ENCODE results near the gene NEO1.

NEO1 gene

GRCh38 chr15:73247331-73247730 is 195.1 kb downstream of the NEO1 start:
- no peak for DNase-seq (ENCODE audit: low read depth in 1 of 2, low spot score in 1 of 2)

GRCh38 chr15:73249499-73249898 is 197.2 kb downstream of the NEO1 start:
- no peak for DNase-seq (ENCODE audit: low read depth in 1 of 2, low spot score in 1 of 2)

DNA sequence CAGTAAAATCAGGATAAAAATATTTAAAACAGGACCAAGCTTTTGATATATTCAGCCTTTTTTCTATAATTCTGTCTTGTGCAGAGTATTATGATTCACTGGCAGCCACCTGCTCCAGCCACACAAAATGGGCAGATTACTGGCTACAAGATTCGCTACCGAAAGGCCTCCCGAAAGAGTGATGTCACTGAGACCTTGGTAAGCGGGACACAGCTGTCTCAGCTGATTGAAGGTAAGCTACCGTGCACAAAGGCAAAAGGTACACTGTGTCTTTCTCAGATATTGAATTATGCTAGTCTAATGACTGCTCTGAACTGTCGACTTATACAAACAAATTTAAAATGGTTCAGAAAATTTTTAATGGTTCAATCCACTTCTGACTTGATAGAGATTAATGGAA is 202.3 kb downstream of the NEO1 start:
- no peak for DNase-seq (ENCODE audit: low read depth in 1 of 2, low spot score in 1 of 2)

DNA sequence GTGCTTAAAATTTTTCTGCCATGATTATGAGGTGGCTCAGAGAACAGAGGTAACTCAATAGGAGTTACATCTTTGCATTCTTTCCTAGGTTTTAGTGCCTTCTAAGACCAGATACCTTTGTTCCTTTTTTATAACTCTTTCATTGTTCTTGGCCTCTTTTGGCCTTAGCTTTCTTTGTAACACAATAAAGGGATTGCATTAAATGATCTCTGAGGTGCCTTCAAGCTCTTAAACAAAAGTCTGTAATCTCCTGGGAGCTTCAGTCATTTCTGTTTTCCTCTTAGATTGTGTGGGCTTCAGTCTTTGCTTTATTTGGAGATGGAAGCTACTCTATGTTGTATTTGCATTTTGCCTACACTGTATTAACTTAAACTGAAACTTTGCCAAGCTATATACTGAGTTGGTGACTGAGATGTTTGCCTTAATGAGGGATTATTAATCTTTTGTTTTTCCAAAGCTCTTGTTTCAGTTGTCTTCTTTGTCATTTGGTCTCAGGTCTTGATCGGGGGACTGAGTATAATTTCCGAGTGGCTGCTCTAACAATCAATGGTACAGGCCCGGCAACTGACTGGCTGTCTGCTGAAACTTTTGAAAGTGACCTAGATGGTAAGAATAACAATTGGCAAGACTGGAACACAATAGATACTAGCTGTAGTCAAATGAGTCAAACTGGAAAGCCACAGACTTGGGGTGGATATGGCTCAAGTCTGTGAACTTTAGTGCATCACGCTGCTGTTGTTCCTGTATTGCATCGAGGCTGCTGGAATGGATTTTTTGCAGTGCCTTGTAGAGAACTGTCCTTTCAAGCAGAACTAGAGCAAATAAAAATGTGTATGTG is 206.2 kb downstream of the NEO1 start:
- DNase-seq (ENCODE audit: low read depth in 1 of 2, low spot score in 1 of 2): no peak

GRCh38 chr15:73264881-73265280 is 212.6 kb downstream of the NEO1 start:
- no peak for DNase-seq (ENCODE audit: low read depth in 1 of 2, low spot score in 1 of 2)

DNA sequence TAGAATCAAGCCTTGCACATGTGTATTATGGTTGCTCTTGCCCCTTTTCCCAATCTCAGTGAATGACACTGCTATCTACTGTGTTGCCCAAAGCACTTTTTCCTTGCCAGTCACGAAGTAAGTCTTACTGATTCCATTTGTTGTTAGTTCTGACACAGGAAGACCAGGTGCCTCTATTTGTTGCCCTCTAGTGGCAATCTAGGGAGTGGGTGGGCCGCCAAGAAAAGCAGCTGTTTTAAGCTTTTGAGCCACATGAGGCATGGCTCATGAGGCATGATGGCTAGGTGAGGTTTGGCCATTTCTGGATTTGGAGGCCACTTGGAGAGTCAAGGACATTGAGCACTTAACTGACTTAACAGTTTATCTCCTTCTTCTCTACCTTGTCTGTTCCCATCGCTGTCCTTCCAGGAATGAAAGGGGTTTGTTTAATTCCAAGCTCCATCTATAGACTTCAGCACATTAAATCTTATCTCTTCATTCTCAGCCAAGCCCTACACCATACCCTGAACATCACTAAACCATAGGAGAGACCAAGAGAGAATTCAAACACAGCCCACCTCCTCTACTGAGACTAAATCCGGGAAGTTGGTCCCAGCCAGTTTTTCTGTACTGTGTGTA is 213.4 kb downstream of the NEO1 start:
- peak; percentile 2 to 13 for DNase-seq (ENCODE audit: low read depth in 1 of 2, low spot score in 1 of 2)

GRCh38 chr15:73268457-73268856 is 216.2 kb downstream of the NEO1 start:
- DNase-seq (ENCODE audit: low read depth in 1 of 2, low spot score in 1 of 2): no peak

DNA sequence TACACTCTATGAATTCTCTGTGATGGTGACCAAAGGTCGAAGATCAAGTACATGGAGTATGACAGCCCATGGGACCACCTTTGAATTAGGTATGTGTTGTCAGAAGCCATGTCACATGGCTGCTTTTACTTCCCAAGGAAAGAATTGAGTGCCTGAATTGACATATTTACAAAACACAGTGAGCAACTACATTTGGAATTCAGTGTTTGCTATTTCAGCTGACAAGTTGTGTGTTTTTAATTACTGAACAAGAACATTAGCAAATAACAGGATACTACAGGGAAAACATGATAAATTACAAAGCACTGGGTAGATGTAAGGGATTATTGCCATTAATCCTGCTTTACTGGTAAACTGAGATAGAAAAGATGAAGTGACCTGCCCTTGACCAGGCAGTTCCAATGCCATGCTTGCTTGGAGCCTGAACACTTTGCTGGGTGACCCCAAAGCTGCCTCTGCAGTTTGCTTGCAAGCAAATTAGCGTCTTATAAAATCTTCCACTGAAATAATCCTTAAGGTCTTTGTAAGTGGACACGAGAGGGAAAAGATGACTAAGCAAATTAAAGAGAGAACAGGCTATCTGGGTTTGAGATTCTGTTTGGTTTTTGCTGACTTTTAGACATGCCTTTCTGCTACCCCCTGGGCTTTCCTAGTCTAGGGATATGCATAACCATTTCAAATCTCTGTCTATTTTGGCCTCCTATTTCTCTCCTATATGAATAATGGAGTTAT is 218.3 kb downstream of the NEO1 start:
- no peak for DNase-seq (ENCODE audit: low read depth in 1 of 2, low spot score in 1 of 2)

GRCh38 chr15:73273181-73274002 is 221.1 kb downstream of the NEO1 start:
- peak in 1 of 2 donors; percentile 0 for DNase-seq (ENCODE audit: low read depth in 1 of 2, low spot score in 1 of 2)

GRCh38 chr15:73275862-73276261 is 223.6 kb downstream of the NEO1 start:
- no peak for DNase-seq (ENCODE audit: low read depth in 1 of 2, low spot score in 1 of 2)

GRCh38 chr15:73282567-73283365 is 230.5 kb downstream of the NEO1 start:
- DNase-seq (ENCODE audit: low read depth in 1 of 2, low spot score in 1 of 2): no peak

DNA sequence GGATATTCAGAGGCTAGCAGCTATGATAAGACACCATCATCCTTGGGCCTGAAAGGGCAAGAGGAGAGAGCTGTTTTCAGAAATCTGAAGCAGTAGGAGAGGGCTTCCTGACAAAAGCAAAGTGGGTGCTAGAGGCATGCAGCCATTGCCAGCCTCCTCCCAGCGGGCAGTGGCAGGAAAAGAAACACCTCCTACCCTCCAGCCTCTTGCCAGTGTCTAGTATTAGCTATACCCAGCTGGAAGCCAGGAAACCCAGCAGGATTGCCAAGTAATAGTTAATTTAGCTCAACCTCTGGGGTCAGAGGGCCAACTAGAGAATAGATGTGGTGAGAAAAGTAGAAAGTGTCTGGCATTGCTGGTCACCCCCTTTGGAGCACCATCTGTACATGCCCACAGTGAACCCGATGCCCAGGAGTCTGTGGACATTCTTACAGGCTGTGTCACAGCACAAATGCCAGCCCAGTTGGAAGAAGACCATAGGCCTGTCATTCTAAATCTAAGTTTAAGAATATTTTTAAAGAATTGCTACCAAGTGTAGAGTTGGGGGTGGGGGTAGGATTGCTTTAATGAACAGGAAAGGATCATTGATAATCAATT is 231.2 kb downstream of the NEO1 start:
- no peak for DNase-seq (ENCODE audit: low read depth in 1 of 2, low spot score in 1 of 2)

DNA sequence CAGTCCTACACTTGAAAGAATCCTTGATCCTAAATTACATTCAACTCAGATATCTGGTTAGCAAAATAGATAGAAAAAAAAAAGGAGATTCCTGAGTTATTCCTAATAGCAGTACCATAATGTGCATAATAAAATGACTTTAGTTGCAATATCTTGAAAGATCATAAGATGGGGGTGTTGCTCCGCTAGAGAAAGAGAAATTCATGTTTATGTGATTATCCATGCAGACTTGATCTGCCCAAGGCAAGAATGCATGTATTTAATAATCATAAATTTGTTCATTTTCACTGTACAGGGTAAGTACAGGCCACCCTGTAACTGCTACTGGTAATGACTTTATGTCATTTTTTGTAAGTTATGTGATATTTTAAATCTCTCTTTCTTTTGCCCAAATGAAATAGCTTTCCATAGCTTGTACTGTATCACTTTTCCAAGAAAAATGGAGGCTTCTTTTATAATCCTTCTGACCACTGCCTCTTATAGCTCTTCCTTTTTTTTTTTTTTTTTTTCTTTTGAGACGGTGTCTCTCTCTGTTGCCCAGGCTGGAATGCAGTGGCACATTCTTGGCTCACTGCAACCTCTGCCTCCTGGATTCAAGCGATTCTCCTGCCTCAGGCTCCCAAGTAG is 231.9 kb downstream of the NEO1 start:
- DNase-seq (ENCODE audit: low read depth in 1 of 2, low spot score in 1 of 2): no peak

GRCh38 chr15:73286311-73286710 is 234.0 kb downstream of the NEO1 start:
- no peak for DNase-seq (ENCODE audit: low read depth in 1 of 2, low spot score in 1 of 2)

GRCh38 chr15:73287019-73287418 is 234.8 kb downstream of the NEO1 start:
- DNase-seq (ENCODE audit: low read depth in 1 of 2, low spot score in 1 of 2): no peak

DNA sequence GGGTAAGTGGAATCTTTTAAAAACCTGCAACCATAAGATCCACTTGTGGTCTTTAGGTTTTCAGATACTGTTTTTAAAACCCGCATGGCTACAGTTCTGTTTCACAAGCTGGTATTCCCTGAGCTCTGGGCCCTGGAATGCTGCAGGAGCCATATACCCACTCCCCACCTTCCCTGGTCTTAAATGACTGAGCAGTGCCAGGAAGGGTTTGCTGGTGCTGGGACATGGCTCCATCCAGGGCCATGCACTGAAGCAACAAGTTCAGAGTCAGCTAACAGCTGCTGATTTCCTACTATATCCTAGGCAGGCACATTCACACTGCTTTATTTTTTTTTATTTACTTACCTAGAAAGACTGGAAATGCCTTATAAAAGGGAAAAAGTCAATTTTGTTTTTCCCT is 239.2 kb downstream of the NEO1 start:
- no peak for DNase-seq (ENCODE audit: low read depth in 1 of 2, low spot score in 1 of 2)

- no peak for DNase-seq (ENCODE audit: low read depth in 1 of 2, low spot score in 1 of 2)
Measured at GRCh38 chr15:73293773-73294172, 241.5 kb downstream of the NEO1 start.

- no peak for DNase-seq (ENCODE audit: low read depth in 1 of 2, low spot score in 1 of 2)
Measured at GRCh38 chr15:73295630-73296286, 243.5 kb downstream of the NEO1 start.

Measured in stimulated activated CD4-positive, alpha-beta T cell treated with anti-CD3 and anti-CD28 coated beads, Interleukin-15, amount 100 ng/mL, for 1 hour (primary cell).